ENCODE results near the gene EFNA5.
"Not testable (repeated sequence)": the region's sequence is repeated elsewhere in the genome, so short reads cannot be mapped to it uniquely, and the experiment has no call there.

EFNA5 gene

GRCh38 chr5:107517185-107518033, 153.3 kb downstream of the EFNA5 start:
- no peak for DNase-seq (ENCODE audit: low read depth)

- DNase-seq (ENCODE audit: low read depth): no peak
These were observed 154.1 kb downstream of the EFNA5 start for GRCh38 chr5:107516452-107517184.

- no peak for DNase-seq (ENCODE audit: low read depth)
These were observed 155.1 kb downstream of the EFNA5 start for GRCh38 chr5:107515521-107516080.

GRCh38 chr5:107514305-107514704, 156.4 kb downstream of the EFNA5 start:
- DNase-seq (ENCODE audit: low read depth): no peak

GRCh38 chr5:107513337-107514085, 157.2 kb downstream of the EFNA5 start:
- DNase-seq (ENCODE audit: low read depth): no peak

GRCh38 chr5:107512029-107512428, 158.7 kb downstream of the EFNA5 start:
- DNase-seq (ENCODE audit: low read depth): no peak

GRCh38 chr5:107510125-107510524, 160.6 kb downstream of the EFNA5 start:
- DNase-seq (ENCODE audit: low read depth): no peak

- DNase-seq (ENCODE audit: low read depth): no peak
These were observed 162.6 kb downstream of the EFNA5 start for GRCh38 chr5:107508097-107508496.

- DNase-seq (ENCODE audit: low read depth): no peak
These were observed 164.8 kb downstream of the EFNA5 start for GRCh38 chr5:107505763-107506534.

- DNase-seq (ENCODE audit: low read depth): no peak
These were observed 166.3 kb downstream of the EFNA5 start for GRCh38 chr5:107504424-107504823.

GRCh38 chr5:107502676-107503060, 168.1 kb downstream of the EFNA5 start:
- no peak for DNase-seq (ENCODE audit: low read depth)

- no peak for DNase-seq (ENCODE audit: low read depth)
These were observed 168.6 kb downstream of the EFNA5 start for GRCh38 chr5:107501965-107502675.

GRCh38 chr5:107500840-107501239, 169.9 kb downstream of the EFNA5 start:
- DNase-seq (ENCODE audit: low read depth): no peak

- DNase-seq (ENCODE audit: low read depth): no peak
These were observed 170.4 kb downstream of the EFNA5 start for GRCh38 chr5:107500347-107500746.

- no peak for DNase-seq (ENCODE audit: low read depth)
These were observed 171.0 kb downstream of the EFNA5 start for GRCh38 chr5:107499776-107500175.

- DNase-seq (ENCODE audit: low read depth): no peak
These were observed 171.5 kb downstream of the EFNA5 start for GRCh38 chr5:107499237-107499636.

GRCh38 chr5:107496466-107496865, 174.3 kb downstream of the EFNA5 start:
- DNase-seq (ENCODE audit: low read depth): no peak

GRCh38 chr5:107494129-107494528, 176.6 kb downstream of the EFNA5 start:
- not testable (repeated sequence) for DNase-seq (ENCODE audit: low read depth)

GRCh38 chr5:107487056-107487542, 183.6 kb downstream of the EFNA5 start:
- no peak for DNase-seq (ENCODE audit: low read depth)

- peak; percentile 41 for DNase-seq (ENCODE audit: low read depth)
These were observed 184.2 kb downstream of the EFNA5 start for GRCh38 chr5:107486489-107486888.

- no peak for DNase-seq (ENCODE audit: low read depth)
These were observed 185.6 kb downstream of the EFNA5 start for GRCh38 chr5:107485184-107485583.

All from activated gamma-delta T cell treated with anti-CD3 and anti-CD28 coated beads, Interleukin-2, amount 50 U/mL, for 16 hours (primary cell).